Measurements from ENCODE around the gene SEC14L1.

Gene SEC14L1

DNA sequence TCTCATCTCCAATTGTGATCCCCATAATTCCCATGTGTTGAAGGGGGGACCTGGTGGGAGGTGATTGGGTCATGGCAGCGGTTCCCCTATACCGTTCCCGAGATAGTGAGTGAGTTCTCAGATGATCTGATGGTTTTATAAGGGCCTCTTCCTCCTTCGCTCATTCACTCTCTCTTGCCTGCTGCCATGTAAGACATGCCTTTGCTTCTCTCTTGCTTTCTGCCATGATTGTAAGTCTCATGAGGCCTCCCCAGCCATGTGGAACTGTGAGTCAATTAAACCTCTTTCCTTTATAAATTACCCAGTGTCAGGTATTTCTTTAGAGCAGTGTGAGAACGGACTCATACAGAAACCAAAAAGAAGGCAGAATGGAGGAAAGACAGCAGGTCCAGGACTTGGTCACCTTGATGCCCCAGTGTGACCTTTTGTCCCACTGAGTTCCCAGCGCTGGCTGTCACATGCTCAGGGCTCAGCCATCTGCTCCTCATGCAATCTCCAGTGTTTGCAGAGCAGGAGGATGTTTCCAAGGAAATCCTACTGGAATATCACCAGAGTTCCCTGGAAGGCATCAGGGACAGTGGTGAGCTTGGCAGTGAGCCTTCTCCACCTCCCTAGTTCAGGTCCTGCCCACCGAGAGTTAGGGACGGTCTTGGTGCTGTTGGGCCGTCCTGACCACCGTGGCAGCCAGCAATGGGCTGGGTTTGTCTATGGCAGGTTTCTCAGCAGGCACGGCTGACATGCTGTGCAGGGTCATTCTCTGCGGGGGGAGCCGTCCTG lies 96.7 kb downstream of the SEC14L1 start:
- H3K27ac ChIP-seq (ENCODE audit: low read length) = no peak overlapping the region
- peaks cover 8% of the 10 kb centered on the region; the same call in 1 of the 2 replicates for H3K4me1 ChIP-seq (ENCODE audit: insufficient read depth, low read length)
- H3K27me3 ChIP-seq (ENCODE audit: insufficient read depth, low read length, poor library complexity) = no peaks in the 10 kb centered on the region
- H4K20me1 ChIP-seq (ENCODE audit: insufficient read depth, low read length) = no peaks in the 10 kb centered on the region
- DNase-seq = no peak
- no peaks in the 10 kb centered on the region for H3K36me3 ChIP-seq (ENCODE audit: insufficient read depth, low read length)
- no peaks in the 10 kb centered on the region for H3K9me3 ChIP-seq (ENCODE audit: insufficient read depth, low read length, severe bottlenecking)
- no peaks in the 10 kb centered on the region for H3K79me2 ChIP-seq (ENCODE audit: insufficient read depth, low read length)
- TF ChIP-seq EZH2 (IDR thresholded peaks at IDR 0.05; ENCODE audit: borderline replicate concordance, low read depth, low read length, severe bottlenecking) (no peak), CTCF (IDR thresholded peaks at IDR 0.05; ENCODE audit: borderline replicate concordance, extremely low read depth, low read length, poor library complexity, severe bottlenecking) (no peak)
- H3K4me3 ChIP-seq (ENCODE audit: low read depth in 1 of 2, low read length in 2 of 2) = no peak overlapping the region
- no peak overlapping the region for H3K9ac ChIP-seq (ENCODE audit: low read depth, low read length)
- no peak overlapping the region for H3K4me2 ChIP-seq (ENCODE audit: insufficient read depth, low read length)
- H2AFZ ChIP-seq (ENCODE audit: low read depth, low read length) = no peak overlapping the region
- no peak for ATAC-seq (ENCODE audit: insufficient read depth, low read depth)

DNA sequence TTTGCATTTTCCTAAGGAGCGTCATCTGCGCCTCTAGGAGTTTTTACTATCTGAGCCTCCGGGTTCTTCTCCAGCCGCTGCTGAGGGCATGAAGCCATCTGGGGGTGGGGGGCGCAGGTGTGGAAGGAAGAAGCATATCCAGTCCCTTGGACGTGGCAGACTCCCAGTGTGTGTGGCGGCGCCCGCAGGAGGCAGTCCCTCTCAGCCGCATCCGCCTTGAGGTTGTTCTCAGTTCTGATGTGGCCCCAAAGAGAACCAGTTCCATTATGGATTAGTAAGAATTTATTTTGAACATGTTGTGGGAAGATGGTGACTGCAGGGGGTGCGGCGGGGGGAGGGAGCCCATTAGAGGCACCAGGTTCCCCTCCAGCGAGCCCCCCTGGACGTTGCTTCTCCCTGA lies 100.2 kb downstream of the SEC14L1 start:
- H3K4me2 ChIP-seq (ENCODE audit: insufficient read depth, low read length) = no peak overlapping the region
- ATAC-seq (ENCODE audit: insufficient read depth, low read depth) = no peak
- H2AFZ ChIP-seq (ENCODE audit: low read depth, low read length) = no peak overlapping the region
- H3K27ac ChIP-seq (ENCODE audit: low read length) = no peak overlapping the region
- TF ChIP-seq CTCF (IDR thresholded peaks at IDR 0.05; ENCODE audit: borderline replicate concordance, extremely low read depth, low read length, poor library complexity, severe bottlenecking) = no peak
- H3K36me3 ChIP-seq (ENCODE audit: insufficient read depth, low read length) = no peaks in the 10 kb centered on the region
- H3K9me3 ChIP-seq (ENCODE audit: insufficient read depth, low read length, severe bottlenecking) = no peaks in the 10 kb centered on the region
- DNase-seq = no peak
- no peak overlapping the region for H3K4me3 ChIP-seq (ENCODE audit: low read depth in 1 of 2, low read length in 2 of 2)
- no peaks in the 10 kb centered on the region for H4K20me1 ChIP-seq (ENCODE audit: insufficient read depth, low read length)
- no peaks in the 10 kb centered on the region for H3K4me1 ChIP-seq (ENCODE audit: insufficient read depth, low read length)
- H3K79me2 ChIP-seq (ENCODE audit: insufficient read depth, low read length) = no peaks in the 10 kb centered on the region
- H3K9ac ChIP-seq (ENCODE audit: low read depth, low read length) = no peak overlapping the region
- no peaks in the 10 kb centered on the region for H3K27me3 ChIP-seq (ENCODE audit: insufficient read depth, low read length, poor library complexity)

DNA sequence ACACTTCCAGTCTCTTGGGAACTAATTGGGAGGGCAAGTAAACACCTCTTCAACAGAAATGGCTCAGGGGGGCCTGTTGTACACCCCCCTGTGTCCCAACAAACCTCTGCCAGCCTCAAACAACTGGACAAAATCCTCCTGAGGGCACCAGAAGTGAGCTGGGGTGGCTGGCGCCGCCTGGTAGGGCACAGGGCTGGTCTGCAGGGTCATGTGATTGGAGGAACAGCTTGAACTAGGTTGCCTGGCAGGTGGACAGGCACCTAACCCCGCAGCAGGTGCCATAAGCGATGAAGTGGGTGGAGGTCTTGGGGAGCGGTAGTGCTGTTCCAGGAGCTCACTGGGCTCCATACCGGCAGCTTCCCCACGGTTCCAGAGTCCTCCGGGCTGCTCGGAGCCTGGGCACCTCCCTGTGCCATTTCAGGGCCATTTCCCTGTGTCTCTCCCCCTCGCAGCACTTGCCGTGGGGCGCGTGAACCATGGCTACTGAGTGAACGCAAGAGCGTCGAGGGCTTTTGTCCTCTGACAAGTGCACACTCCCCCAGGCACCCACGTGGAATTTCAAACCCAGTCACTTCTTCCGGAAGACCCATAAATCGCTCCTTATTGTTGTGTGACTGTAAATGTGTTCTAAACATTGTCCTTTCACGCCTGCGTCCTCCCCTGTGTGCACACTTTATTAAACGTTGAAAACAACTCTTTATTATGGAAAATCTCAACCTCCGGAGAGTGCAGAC lies 101.5 kb downstream of the SEC14L1 start:
- Histone ChIP-seq H3K79me2 (ENCODE audit: insufficient read depth, low read length) (no peaks in the 10 kb centered on the region), H3K27ac (ENCODE audit: low read length) (no peak overlapping the region), H3K27me3 (ENCODE audit: insufficient read depth, low read length, poor library complexity) (peaks cover 2% of the 10 kb centered on the region), H4K20me1 (ENCODE audit: insufficient read depth, low read length) (no peaks in the 10 kb centered on the region), H2AFZ (ENCODE audit: low read depth, low read length) (no peak overlapping the region), H3K9me3 (ENCODE audit: insufficient read depth, low read length, severe bottlenecking) (no peaks in the 10 kb centered on the region), H3K4me2 (ENCODE audit: insufficient read depth, low read length) (no peak overlapping the region), H3K4me1 (ENCODE audit: insufficient read depth, low read length) (peaks cover 8% of the 10 kb centered on the region), H3K9ac (ENCODE audit: low read depth, low read length) (no peak overlapping the region), H3K4me3 (ENCODE audit: low read depth in 1 of 2, low read length in 2 of 2) (no peak overlapping the region), H3K36me3 (ENCODE audit: insufficient read depth, low read length) (no peaks in the 10 kb centered on the region)
- TF ChIP-seq CTCF (IDR thresholded peaks at IDR 0.05; ENCODE audit: borderline replicate concordance, extremely low read depth, low read length, poor library complexity, severe bottlenecking) (no peak), EZH2 (IDR thresholded peaks at IDR 0.05; ENCODE audit: borderline replicate concordance, low read depth, low read length, severe bottlenecking) (no peak)
- DNase-seq = no peak
- no peak for ATAC-seq (ENCODE audit: insufficient read depth, low read depth)
